NCI-H1048 (cell line): Measurements from ENCODE around the gene GRIN1.
"Not testable (repeated sequence)": the region's sequence is repeated elsewhere in the genome, so short reads cannot be mapped to it uniquely, and the experiment has no call there.

ENCODE experiments used
- DNase-seq: peaks from one replicate; lab custom pipeline; 2025; lab: John Stamatoyannopoulos, UW

GRIN1 gene

DNA sequence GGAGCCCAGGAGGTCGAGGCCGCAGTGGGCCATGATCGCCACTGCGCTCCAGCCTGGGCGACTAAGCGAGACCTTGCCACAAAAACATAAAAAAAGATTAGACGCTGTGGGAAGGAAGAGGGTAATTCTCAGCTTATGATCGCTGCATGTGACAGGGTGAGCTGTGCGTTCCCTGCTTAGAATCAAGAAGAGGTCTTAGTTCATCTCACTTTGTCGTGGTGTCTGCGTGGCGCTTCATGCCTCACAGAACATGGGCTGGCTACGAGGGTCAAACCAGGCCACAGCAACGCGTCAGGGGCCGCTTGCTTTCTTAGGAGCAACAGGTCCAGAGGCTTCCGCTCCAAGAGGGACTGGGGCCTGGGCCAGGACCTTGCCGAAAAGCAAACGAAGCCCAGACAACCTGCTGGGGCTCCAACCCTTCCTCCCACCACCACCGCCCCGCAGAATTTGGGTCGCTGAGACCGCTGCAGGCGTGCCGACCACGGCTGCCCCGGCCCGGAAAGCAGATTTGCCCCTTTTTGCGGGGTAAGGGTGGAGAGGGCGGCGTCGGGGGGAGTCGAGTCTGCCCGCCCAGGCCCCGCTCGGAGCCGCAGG, 10.0 kb upstream of the GRIN1 start:
- DNase-seq = no peak

DNA sequence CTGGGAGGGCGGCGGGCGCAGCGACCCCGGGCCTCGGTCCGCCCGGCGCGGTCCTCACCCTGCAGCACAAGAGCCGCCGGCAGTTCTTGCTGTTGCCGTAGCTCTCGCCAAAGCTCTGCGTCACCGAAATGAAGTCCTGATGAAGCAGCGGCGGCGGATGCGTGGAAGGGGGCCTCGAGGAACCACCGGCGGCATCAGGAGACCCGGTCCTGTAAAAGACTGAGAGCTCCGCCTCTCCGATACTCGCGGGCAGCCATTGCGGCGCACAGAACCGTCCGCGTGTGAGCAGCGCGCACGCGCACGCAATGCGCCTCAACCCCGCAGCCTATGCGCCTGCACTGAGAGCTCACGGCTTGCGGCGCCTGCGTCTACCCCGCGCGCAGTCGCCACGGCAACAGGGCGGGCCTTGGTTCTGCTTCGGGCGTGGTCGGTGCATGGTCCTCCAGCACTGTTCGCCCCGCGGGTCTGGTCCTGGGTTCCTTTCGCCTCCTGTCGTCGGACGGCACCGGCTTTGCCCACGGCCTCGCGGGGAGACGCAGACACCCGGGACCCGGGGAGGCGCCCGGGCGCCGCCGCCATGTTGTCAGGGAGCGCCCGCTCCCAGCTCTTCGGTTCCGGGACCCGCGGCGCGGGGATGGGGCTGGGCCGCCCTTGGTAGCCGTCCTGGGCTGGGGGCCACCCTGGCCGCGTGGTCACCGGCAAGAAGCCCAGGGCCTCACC, 9.3 kb upstream of the GRIN1 start:
- peak; percentile 76 for DNase-seq

GRCh38 chr9:137130176-137130755, 8.7 kb upstream of the GRIN1 start:
- no peak for DNase-seq

DNA sequence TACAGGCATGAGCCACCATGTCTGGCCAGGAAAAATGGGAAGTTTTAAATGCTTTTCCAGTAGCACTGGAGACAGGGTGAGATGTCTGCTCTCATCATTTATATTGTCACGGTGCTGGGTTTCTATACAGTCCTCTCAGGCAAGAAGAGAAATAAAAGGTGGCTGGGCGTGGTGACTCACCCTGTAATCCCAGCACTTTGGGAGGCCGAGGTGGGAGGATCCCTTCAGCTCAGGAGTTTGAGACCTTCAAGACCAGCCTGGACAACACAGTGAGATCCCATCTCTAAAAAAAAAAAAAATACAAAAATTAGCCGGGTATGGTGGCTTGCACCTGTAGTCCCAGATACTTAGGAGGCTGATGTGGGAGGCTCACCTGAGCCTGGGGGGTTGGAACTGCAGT, 4.8 kb upstream of the GRIN1 start:
- DNase-seq = no peak

DNA sequence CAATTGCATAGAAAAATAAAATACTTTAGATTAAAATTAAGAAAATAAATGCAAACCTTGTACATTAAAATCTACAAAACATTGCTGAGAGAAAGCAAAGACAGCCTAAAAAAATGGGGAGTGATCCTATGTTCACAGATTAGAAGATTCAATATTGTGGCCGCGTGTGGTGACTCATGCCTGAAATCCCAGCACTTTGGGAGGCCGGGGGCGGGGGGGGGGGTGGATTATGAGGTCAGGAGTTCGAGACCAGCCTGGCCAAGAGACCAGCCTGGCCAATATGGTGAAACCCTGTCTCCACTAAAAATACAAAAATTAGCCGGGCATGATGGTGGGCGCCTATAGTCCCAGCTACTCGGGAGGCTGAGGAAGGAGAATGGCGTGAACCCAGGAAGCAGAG, 3.8 kb upstream of the GRIN1 start:
- not testable (repeated sequence) for DNase-seq

DNA sequence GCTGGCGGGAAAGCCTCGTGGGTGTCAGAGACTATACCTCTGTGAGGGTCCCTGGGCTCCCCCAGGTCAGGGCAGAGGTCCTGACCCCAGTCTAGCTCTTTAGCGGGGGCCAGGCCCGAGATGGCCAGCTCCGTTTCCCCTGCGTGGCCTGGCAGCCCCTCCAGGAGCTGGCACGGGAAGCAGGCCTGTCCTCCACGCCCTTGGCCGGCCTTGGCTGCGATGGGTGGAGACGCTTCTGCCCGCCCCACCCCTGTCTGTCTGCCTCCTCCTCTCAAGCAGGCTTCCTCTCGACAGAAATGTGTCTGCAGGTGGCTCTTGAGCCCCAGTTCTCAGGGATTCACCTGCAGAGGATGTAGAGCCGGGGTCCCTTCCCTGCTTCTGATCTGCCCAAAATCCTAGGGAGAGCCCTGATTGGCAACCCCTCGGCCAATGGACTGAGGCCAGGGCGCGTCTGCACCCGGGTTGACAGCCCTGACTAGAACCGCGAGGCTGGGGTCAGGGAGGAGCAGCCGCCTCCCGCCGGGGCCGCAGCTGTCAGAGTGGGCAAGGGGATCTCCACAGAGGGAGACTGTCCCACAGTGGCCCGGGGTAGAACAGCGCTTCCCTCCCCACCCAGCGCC, 2.6 kb upstream of the GRIN1 start:
- DNase-seq = no peak

GRCh38 chr9:137136881-137137607, 1.9 kb upstream of the GRIN1 start:
- no peak for DNase-seq

GRCh38 chr9:137138058-137138721, 764 bp upstream of the GRIN1 start:
- no peak for DNase-seq

GRCh38 chr9:137139468-137140150, 655 bp downstream of the GRIN1 start:
- DNase-seq = no peak

DNA sequence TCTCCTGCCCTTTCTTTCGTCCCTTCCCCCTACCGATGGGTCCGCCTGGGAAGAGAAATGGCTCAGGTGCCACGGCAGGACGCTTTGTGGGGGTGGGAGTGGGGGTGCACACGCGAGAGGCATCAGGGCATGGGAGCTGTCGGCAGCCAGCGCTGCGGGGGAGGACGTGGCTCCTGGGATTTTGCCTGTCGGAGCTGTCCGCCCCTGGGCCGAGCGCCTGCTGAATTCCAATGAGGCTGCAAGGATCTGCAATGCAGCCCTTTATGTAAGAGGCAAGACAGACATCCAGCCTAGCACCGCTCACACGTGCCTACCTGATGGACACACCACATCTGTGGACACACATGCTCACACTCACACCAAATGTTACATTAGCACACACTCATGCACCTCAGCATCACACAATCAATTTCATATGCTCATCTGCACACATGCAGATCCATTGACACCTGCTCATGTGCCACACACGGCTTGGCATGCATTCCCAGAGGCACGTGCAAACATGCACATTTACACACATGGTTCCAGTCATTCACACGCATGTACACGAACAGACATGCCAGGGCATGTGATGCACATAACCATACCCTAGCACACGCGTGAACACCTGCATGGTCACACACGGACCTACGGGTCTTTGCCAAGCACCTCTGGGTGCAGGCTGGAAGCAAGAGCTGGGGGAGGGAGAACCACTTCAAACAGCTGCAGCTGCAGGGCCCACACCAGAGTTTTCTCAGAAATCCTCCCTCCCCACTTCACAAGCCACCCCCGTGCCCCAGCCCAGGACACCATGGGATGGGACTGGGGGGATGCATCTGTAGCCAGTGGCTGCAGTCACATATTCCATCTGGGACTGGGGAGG, 1.4 kb downstream of the GRIN1 start:
- no peak for DNase-seq

DNA sequence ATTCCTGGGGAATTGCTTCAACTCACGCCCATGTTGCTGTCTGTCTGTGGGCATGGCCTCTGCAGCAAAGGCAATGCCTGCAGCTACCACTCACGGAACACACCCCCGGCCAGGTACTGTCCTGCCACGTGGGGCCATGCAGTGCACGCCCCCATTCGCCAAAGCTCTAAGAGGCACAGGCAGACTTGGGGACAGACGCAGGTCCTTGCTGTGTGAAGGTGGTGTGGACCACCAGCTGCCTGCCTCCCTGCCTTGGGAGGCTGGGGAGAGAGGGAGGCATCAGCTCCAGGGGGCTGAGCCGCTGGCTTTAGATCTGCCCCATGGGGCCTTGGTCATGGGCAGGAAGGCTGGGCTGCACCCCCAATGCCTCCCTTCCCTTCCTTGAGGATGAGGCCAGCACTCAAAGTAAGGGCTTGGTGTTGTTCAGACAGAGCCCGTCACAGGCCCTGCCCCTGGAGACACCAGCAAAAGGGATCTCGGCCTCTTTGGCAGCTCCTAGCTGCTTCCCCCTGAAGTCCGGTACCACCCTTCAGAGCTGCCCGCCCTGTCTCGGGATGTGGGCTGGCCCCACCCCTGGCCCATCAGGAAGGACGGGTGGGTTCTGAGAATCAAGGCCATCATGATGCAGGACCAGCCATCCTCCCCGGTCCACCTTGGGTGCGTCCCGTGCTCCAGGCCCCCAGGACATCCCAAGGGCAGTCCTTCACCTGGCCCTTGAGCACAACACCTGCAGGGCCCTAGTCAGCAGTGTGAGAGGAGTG, 2.3 kb downstream of the GRIN1 start:
- DNase-seq = no peak

GRCh38 chr9:137141976-137142936, 3.3 kb downstream of the GRIN1 start:
- DNase-seq = no peak

GRCh38 chr9:137143459-137143858, 4.5 kb downstream of the GRIN1 start:
- no peak for DNase-seq

DNA sequence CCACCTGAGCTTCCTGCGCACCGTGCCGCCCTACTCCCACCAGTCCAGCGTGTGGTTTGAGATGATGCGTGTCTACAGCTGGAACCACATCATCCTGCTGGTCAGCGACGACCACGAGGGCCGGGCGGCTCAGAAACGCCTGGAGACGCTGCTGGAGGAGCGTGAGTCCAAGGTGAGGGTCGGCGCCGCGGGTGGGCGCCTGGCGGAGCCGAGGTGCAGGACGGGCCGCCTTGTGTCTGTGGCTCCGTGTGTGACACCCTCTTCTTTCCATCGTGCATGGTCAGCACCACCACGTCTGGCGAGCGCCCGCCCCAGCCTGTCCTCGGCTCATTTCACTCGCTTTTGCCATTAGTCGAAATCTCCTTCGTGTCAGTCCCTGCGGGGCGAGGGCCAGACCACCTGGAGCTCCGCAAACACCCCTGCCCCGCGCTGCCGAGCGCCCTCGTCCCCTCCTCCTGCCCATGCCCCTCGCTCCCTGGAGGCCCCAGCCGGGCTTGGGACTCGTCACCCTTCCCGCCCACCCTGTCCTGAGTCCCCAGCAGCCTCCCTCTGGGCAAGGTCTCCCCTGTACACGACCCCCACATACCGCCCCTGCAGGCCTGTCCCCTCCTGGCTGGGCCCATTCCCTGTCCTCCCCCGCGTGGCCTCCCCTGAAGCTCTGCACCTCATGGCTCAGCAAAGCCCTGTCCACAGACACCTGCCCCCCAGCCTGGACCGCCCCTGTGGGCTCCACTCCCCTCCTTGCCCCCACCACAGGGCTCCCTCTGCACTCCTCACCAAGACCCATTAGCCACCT, 7.0 kb downstream of the GRIN1 start:
- no peak for DNase-seq

DNA sequence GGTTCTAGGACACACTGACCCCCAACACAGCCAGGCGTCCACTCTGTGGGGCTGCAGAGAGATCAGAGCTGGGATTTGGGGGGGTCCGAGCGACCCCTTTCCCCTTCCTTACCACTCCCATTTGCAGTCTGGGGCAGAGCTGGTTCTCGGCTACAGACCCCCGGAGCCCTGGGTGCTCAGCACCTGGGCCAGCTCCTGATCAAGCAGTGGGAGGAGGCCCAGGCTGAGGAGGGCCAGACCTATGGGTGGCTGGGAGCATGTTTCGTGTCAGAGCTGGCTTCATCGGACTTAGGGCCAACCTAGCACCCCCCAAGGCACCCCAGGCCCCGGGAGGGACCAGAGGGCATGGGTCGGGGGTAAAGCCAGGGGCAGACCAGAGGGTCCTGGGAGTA, 7.6 kb downstream of the GRIN1 start:
- DNase-seq = no peak

GRCh38 chr9:137147091-137147792, 8.3 kb downstream of the GRIN1 start:
- DNase-seq = no peak

- DNase-seq = no peak
These were observed 8.8 kb downstream of the GRIN1 start for GRCh38 chr9:137147793-137148160.
